Hematopoietic multipotent progenitor cell treated with erythropoietin and hydrocortisone succinate and interleukin-3 and kit ligand, for 8 days (in vitro differentiated cells): ENCODE data around the gene CAMTA1.

ENCODE experiments used
- DNase-seq: peaks from one replicate; pipeline ENCODE4 v3.0.0-alpha.2; 2015

The CAMTA1 gene

GRCh38 chr1:7516341-7516740 is 731.1 kb downstream of the CAMTA1 start:
- no peak for DNase-seq

DNA sequence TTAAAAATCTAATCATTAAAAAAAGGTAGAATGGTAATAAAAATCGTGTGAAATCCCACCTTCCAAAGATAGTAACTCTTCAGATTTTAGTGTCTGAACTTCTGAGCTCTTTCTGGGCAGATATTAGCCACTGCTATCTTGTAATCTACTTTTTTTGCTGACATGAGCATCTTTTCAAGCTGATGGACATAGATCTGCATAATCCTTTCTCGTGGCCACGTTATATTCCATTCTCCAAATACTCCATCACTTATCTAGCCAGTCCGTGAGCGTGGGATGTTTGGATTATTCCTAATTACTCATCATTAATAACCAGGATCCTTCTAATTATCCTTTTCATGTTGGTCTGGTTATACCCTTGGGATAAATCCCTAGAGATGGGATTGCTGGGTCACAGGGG is 731.7 kb downstream of the CAMTA1 start:
- DNase-seq: no peak

DNA sequence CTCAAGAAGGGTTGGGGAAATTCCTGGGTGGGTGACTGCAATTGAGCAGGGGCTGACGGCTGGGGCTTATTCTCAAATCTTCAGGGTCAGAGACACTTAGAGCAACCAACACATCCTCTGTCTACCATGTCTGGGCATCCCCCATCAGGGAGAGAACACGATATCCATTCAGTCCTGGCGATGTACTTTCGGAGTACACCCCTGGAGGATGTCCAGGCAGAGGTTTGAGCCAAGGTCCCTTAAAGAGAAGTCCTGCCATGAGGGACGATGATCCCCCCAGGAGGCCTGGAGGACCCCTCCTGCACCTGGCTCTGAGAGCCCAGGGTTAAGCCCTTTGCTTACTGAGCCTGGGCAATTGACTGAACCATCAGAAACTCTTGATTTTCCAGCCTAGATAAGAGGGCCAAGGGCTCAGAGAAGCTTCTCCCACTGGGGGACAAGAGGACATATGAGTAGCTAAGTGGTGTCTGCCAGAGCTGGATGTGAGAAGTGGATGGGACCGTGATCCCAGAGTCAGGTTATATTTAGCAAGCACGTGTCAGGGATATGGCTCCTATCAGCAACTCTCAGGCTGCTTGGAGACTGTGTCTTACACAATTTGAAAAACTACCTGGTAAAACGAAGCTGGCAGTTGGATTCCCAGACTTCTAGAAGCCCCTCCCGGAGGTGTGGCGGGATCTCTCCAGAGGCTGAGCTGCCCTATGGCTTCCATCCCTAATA is 732.5 kb downstream of the CAMTA1 start:
- DNase-seq: no peak

GRCh38 chr1:7518411-7518810 is 733.2 kb downstream of the CAMTA1 start:
- no peak for DNase-seq

- no peak for DNase-seq
Observed at GRCh38 chr1:7519181-7519860, 734.1 kb downstream of the CAMTA1 start.

GRCh38 chr1:7519861-7520395 is 734.7 kb downstream of the CAMTA1 start:
- DNase-seq: no peak

DNA sequence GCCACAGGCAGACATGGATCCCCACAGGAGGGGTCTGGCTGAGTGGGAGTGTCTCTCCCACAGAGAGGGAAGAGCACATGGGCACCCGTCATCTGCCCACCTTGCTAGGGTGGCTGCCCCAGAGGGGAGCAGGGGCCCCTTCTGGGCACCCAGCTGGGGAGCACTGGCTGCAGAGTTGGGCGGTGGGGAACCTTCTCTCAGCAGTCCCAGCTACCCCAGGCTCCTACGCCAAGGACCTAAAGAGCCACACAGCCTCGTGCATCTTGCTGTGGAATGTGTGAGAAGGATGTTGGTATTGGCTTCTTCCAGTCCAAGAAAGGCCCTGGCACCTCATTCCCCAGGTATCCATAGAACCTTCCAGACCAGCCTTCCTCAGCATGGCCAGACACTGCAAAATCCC is 735.2 kb downstream of the CAMTA1 start:
- DNase-seq: no peak

DNA sequence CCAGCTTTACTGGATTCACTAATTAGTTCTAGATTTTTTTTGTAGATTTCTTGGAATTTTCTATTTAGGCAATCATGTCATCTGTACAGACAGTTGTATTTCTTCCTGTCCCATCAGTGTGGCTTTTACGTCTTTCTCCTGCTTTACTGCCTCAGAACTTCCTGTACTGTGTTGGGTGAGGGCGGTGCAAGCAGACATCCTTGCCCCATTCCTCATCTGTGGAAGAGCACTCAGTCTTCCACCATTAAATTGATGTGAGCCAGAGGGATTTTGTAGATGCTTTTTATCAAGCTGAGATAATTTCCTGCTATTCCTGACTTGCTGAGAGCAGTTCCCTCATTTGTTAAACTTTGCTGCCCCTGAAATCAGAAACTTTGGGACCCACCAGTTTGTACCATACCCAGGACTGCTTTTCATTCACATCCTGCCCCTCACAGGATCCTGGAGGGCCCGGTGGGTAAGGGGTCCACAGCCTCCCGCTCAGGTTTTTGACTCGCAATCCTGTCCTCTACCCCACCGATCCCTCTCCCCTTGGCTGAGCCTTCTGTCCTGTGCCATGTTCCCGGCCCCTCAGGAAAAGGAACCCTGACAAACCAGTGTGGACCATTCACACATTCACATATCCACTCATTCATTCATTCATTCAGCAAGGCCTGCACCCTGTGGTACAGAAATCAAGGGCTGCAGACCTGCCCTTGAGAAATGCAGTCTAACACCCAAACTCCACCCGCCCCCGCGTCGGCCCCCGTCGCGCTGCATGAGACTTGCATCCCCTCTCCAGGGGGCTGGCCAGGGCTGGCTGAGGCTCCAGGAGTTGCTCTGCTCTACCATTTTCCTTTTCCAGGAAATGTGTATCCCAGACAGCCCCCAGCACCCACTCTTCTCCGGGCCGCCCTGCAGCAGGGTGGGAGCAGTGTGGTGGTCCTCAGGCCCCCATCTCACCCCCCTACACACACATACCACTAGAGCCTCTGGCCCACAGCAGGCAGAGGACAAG is 739.4 kb downstream of the CAMTA1 start:
- DNase-seq: no peak

GRCh38 chr1:7525338-7526063 is 740.2 kb downstream of the CAMTA1 start:
- DNase-seq: no peak

GRCh38 chr1:7526196-7526866 is 741.1 kb downstream of the CAMTA1 start:
- DNase-seq: no peak

DNA sequence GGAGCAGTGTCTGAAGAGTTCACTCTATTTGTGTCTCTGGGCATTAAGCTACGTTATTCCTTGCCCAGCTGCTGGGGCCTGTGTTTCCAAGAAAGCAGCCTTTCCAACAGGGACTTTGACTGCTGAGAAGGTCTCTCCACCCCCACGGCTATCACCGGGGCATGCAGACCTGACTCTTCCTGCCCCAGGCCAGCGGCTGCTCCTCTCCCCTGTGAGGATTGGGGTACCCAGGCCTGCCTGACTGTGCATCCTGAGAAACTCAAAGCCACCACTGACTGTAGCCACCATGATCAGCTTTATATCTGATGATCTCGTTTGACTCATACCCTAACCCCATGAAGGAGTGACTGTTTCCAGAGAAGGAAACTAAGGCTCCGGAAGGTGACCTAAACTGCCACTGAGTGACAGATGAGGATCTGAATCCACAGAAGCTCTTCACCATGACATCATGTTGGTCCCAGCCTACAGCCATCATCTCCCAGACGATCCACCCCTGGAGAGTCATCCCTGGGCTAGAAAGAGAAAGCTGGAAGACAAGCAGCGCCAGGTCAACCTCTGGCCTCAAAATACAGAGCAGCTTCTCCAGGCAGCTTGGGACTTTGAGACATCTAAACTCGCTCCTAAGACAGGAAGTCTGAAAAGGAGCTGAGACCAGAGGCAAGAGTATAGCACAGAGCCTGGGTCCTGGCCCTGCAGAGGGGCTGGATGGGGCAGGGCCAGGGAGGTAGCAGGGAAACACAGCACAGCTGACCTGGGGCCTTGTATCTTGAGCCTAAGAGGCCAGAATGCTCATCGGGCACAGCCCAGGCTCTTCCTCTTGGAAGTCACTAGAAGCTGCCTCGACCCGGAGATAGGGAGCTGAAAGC is 741.8 kb downstream of the CAMTA1 start:
- no peak for DNase-seq

- DNase-seq: no peak
Observed at GRCh38 chr1:7527733-7528045, 742.4 kb downstream of the CAMTA1 start.

GRCh38 chr1:7528386-7529198 is 743.3 kb downstream of the CAMTA1 start:
- DNase-seq: no peak

DNA sequence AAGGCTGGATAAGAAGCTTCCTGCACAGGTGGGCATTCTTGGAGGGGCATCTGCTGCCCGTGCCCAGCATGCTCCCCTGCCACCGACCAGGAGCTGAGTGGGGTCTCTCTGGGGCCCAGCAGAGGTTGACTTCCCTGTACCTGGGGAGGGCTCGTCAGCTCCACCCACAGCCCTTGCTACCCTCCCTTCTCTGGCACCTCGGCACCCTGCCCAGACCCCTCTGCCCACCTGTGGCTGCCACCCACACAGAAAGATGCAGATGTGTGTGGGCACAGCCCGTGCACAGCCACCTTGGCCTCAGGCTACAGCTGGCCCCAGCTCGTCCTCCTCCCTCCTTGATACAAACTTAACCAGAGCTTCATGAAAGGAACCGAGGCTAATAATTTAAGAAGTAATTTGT is 744.7 kb downstream of the CAMTA1 start:
- DNase-seq: no peak

DNA sequence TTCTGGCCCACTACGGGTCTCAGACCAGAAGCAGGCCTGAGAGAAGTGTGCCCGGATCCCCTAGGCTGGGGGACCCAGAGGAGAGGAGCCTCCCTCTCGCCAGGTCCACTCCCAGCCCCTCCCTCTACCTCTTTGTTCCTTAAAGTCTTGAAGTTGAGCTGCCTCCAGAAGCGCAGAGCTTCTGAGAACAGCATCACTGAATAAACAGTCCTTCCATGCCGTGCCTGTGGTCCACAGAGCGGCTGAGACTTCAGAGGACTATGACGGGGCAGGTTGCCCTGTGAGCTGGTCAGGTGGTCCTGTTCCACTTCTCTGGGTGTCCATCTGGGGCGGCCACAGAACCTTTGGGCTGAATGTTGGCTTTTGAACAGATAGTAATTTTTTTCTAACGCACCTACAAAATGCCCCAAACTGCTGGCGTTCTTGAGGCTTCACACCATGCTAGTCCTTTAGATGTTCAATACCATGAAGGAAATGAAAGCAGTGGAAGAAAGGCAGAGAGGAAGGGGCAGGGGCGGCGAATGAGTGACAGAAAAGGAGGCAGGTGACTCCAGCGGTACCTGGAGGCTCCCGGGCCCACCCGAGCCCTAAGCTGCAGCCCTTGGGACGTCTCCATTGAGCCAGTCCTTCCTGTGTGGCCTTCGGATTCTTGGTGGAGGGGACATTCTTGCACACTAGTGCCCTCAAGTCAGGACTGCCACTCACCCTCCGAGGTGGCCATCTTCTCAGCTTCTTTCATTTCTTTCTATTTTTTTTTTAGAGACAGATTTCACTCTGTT is 746.5 kb downstream of the CAMTA1 start:
- DNase-seq: no peak

- DNase-seq: no peak
Observed at GRCh38 chr1:7533006-7533405, 747.8 kb downstream of the CAMTA1 start.

DNA sequence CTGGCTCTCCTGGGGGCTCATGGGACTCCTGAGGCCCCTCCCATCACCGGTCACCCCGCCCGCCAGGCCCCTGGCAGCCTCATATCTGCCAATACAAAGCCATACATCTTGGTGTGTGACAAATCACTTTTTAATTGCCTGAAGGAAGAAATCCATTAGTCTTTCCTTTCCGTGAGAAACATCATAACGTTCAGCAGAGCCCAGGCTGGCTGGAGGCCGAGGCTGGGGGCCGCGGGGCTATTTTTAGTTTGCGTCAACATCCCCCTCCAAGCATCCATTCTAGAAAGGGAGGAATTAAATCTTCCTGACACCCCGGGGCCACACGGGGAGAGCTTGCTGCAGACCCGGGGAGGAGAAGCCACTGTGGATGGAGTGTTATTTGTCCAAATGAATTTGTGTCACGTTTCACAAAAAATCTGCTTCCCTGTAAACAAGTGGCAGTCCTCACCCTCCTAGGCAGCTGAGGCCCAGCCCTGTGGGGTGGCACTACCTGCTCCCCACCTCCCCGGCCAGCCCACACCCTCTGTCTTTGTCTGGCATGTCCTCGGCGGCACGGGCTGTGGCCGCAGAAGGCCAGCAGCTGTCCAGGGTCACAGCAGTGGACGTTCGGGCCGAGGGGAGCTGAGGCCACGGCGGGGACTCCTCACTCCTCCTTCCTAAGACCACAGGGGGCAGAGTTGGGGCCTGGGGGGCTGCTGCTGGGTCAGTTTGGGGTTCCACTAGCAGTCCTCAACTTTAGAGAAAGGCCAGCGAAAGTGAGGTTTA is 749.0 kb downstream of the CAMTA1 start:
- no peak for DNase-seq

GRCh38 chr1:7535016-7535415 is 749.8 kb downstream of the CAMTA1 start:
- no peak for DNase-seq
